C4-2B (cell line): ENCODE results near the gene IFNG-AS1.
A peak's percentile ranks its signal among the peaks of the same experiment; 100 is the strongest.

ENCODE experiments used
- H3K27ac ChIP-seq: fragments of 450-650 bp; 2 replicates; pipeline ENCODE4 v1.5.1; 2017
- CTCF ChIP-seq: fragments of 450-650 bp; conservative IDR thresholded peaks from 2 replicates; pipeline ENCODE4 v1.5.1; 2017; ENCODE audit warnings: mild to moderate bottlenecking
- ZFX ChIP-seq: fragments of 450-650 bp; IDR thresholded peaks from 2 replicates; pipeline ENCODE4 v1.6.1; 2017

The IFNG-AS1 gene

GRCh38 chr12:67994046-67994445 lies 4.8 kb downstream of the IFNG-AS1 start:
- no peak overlapping the region for H3K27ac ChIP-seq
- TF ChIP-seq ZFX (no peak), CTCF (0 out of 2 replicates have a peak, but pooled peaks have one; percentile 9)

GRCh38 chr12:67996347-67996746 lies 7.1 kb downstream of the IFNG-AS1 start:
- TF ChIP-seq CTCF (no peak), ZFX (no peak)
- H3K27ac ChIP-seq = no peak overlapping the region

GRCh38 chr12:67998379-67998778 lies 9.1 kb downstream of the IFNG-AS1 start:
- TF ChIP-seq ZFX = no peak
- no peak overlapping the region for H3K27ac ChIP-seq

- TF ChIP-seq ZFX = no peak
- no peak overlapping the region for H3K27ac ChIP-seq
Observed at GRCh38 chr12:67999244-67999643, 10.0 kb downstream of the IFNG-AS1 start.

- H3K27ac ChIP-seq = no peak overlapping the region
- TF ChIP-seq ZFX (no peak), CTCF (peak; percentile 68)
Observed at GRCh38 chr12:68001486-68002466, 12.5 kb downstream of the IFNG-AS1 start.

GRCh38 chr12:68003777-68004176 lies 14.5 kb downstream of the IFNG-AS1 start:
- H3K27ac ChIP-seq = no peak overlapping the region
- TF ChIP-seq ZFX (no peak), CTCF (no peak)

- no peak overlapping the region for H3K27ac ChIP-seq
- TF ChIP-seq ZFX = no peak
Observed at GRCh38 chr12:68007033-68007432, 17.8 kb downstream of the IFNG-AS1 start.

- no peak overlapping the region for H3K27ac ChIP-seq
Observed at GRCh38 chr12:68007466-68007865, 18.2 kb downstream of the IFNG-AS1 start.

More at GRCh38 chr12:68007466-68007865, 18.2 kb downstream of the IFNG-AS1 start:
- TF ChIP-seq ZFX (no peak), CTCF (no peak)
